HG03442 (cell line): ENCODE measurements around the gene ALKBH5.

Experiments used
- ATAC-seq: cut with Tn5 transposase; IDR thresholded peaks from one replicate; pipeline ENCODE4 v1.9.1; 2021; ENCODE audit warnings: mild to moderate bottlenecking, moderate library complexity; ENCODE audit not compliant: unreplicated experiment

ALKBH5 gene

DNA sequence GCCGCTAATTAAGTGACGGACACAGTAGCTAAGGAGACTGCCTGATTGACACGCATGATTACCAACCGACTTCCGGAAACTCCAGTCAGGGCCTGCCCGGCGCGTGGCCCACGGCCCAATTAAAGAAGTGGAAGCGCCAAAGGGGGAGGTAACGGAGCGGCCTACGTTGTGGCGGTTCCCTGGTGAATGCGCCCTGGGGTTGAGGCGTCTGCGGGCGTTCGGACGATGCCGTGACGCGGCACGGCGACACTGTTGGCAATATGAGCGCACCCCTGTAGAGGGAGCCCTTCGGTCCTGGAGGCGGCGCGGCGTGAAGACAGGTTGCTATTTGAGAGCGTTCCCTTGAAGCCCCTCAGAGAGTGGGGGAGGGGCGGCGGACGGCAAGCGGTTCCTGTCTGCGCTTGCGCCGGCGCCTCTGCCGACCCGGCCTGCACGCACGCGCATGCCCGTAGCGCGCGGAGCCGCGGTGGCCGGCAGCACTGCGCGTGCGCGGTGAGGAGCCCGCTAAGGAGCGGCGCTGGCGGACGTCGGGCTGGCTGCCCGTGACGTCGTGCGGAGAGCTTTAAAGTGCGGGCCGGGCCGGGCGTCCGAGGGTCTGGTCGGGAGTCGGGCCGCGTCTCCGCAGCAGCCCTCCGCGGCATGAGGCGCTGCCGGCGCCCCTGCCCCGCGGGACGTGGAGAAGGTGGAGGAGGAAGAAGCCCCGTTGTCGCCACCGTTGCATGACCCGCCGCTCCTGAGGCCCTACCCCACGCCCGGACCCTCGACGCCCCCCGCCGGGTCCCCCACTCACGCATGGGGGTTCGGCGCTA is at the start of gene ALKBH5:
TSS of gene ALKBH5 (plus strand) at position 495 of the 809 bp plus-strand sequence. CDS start 416 bp downstream, outside the sequence.
- peak; percentile 80 for ATAC-seq

DNA sequence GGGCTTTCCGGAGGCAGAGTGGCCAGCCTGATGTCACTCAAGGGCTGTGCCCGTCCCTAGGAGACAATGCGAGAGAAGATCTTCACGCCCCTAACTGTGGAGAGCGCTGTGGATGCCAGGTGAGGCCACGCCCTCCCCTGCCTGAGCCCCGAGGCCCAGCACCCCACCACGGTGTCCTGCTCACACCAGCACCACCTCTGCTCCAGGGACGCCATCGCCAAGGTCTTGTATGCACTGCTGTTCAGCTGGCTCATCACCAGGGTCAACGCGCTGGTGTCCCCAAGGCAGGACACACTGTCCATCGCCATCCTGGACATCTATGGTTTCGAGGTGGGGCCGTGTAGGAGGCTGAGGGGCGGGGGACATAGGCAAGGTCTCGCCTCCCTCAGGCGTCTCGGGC is 47.3 kb upstream of the ALKBH5 start:
- ATAC-seq = no peak

DNA sequence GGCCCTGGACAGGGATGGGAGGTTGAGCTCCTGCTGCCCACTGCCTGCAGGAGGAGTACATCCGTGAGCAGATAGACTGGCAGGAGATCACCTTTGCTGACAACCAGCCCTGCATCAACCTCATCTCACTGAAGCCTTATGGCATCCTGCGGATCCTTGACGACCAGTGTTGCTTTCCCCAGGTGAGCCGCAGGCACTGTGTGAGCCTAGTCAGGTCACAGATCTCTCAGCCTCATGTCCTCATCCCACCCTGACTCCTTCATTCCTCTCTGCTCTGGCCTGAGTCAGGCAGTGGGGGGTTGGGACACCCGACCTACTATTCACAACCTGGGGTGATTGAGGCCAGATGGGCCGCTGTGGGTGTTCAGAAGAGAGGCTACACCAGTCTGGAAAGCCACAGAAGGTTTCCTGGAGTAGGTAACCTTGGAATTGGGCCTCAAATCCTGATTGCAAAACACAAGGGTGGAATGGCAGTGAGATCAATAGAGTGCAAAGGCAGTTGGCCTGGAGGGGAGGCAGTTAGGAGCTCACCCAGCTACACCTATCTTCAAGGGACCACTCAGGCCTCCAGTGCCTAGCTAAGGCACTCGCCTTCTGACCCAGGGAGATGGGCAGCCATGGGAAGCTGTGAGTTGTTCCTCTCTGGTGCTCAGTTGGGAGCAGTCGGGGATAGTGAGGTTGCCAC is 45.4 kb upstream of the ALKBH5 start:
- no peak for ATAC-seq

DNA sequence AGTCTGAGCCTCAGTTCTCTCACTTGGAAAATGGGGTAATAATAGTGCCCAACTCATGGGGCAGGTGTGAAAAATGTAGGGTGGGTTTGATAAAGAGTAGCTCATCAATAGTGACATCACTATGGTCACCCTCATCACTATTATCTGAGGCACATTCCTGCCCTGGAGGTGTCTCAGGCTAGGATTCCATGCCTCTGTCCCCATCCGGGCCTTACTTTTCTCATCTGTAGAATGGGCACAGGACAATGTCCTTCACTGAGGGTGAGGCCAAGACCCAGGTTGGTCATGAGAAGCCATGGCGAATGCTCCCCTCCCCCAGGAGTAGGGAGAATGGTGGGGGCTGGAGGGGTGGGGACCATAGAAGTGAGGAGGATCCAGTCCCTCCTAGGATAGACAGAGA is 44.5 kb upstream of the ALKBH5 start:
- ATAC-seq = no peak

DNA sequence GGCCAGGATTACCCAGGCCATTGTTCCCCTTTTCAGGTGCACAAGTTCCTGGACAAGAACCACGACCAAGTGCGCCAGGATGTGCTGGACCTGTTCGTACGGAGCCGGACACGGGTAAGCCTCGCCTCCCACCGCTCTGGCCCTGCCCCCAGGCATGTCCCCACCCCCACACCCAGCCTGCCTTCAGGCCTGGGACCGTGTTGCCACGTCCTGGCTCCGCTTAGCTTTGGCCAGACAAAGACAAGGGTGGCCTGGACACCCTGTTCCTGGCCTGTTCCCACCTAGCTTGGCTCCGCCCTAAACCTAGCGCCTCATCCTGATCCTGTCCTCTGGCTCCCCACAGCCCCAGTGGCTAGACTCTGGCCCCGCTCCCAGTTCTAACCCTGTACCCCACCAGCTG is 44.1 kb upstream of the ALKBH5 start:
- ATAC-seq = no peak

DNA sequence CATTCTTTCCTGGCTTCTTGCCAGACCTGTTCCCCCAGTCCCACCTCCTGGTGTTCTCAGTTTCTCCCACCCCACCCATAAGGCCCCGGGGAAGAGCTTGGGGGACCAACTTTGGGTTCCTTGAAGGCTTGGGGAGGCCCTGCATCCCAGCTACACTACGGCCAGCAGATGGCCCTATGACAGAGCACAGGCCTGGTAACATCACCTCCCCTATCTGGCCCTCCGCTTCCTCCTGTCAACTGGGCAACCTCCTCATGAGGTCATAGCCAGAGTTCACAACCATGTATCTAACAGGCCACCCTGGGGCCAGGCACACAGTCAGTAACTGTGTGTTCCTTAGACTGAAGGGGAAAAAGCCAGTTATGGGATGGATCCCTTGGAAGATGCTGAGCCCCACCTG is 43.7 kb upstream of the ALKBH5 start:
- no peak for ATAC-seq

- no peak for ATAC-seq
Observed at GRCh38 chr17:18140648-18141047, 43.0 kb upstream of the ALKBH5 start.

- no peak for ATAC-seq
Observed at GRCh38 chr17:18141210-18141803, 42.3 kb upstream of the ALKBH5 start.

- no peak for ATAC-seq
Observed at GRCh38 chr17:18142417-18142816, 41.2 kb upstream of the ALKBH5 start.

GRCh38 chr17:18143044-18143936 is 40.3 kb upstream of the ALKBH5 start:
- ATAC-seq = no peak

DNA sequence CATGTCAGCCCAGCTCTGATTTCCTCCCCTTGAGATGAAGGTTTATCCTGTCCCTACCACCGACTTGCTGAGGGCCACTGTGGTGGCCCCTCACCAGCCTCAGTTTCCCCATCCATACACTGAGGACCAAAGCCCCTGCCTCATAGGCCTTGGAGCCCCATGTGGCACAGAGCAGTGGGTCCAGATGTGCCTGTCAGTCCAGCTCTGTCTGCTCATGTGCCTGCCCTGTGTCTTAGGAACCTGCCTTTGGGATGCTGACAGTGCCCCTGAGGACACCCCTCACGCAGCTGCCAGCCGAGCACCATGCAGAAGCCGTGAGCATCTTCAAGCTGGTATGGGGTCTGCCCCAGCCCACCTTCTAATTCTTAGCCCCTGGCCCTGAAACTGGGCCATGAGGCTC is 39.4 kb upstream of the ALKBH5 start:
- ATAC-seq = no peak

- no peak for ATAC-seq
Observed at GRCh38 chr17:18144855-18145254, 38.8 kb upstream of the ALKBH5 start.

- no peak for ATAC-seq
Observed at GRCh38 chr17:18145811-18146210, 37.8 kb upstream of the ALKBH5 start.

DNA sequence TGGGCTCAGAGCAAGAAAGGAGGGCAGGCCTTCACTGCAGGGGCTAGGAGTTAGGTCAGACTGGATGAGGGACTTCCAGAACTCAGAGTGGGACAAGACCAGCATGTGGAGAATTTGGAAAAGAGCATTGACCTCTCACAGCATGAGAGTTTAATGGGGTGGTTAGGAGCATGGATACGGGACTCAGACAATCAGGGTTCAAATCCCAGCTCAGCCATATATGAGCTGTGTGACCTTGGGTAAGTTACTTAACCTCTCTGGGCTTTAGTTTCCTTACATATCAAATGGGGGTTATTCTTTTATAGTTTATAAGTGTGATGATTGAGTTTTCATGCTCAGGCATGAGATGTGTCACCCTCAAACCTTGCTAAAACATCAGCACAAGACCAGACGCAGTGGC is 37.4 kb upstream of the ALKBH5 start:
- ATAC-seq = no peak

GRCh38 chr17:18146980-18147379 is 36.6 kb upstream of the ALKBH5 start:
- no peak for ATAC-seq

DNA sequence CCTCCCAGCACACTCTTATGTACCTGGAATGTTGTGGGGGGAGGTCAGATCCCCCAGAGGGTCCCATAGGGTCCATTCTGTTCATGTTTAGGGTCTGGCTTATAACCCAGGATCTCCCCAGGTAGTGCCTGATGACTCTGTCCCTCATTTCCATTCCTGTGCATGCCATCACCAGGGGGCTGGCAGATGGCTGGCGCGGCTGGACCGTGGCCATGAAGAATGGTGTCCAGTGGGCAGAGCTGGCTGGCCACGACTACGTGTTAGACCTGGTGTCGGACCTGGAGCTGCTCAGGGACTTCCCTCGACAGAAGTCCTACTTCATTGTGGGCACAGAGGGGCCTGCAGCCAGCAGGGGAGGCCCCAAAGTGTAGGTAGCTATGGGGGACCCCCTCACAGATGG is 35.0 kb upstream of the ALKBH5 start:
- ATAC-seq = no peak

GRCh38 chr17:18151290-18151689 is 32.3 kb upstream of the ALKBH5 start:
- no peak for ATAC-seq

- ATAC-seq = no peak
Observed at GRCh38 chr17:18155179-18155578, 28.4 kb upstream of the ALKBH5 start.

GRCh38 chr17:18156171-18156975 is 27.3 kb upstream of the ALKBH5 start:
- no peak for ATAC-seq

DNA sequence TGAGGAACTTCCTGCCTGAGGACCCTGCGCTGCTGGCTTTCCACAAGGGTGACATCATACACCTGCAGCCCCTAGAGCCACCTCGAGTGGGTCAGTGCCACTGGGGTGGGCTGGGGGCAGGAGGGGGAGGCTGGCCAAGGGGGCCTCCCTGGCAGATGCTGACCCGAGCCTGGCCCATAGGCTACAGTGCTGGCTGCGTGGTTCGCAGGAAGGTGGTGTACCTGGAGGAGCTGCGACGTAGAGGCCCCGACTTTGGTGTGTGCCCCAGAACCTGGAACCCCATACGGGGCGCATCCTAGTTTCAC is 26.7 kb upstream of the ALKBH5 start:
- ATAC-seq = no peak
